AG10803 (cell line): ENCODE data around the gene ZBTB6.

ENCODE experiments used
- DNase-seq: peaks from one replicate; pipeline ENCODE4 v3.0.0; 2010; ENCODE audit warnings: low read depth
- H3K4me3 ChIP-seq: 2 replicates; pipeline ENCODE4 v1.5.1; 2011; ENCODE audit warnings: mild to moderate bottlenecking, low read length, control low read depth
- TF ChIP-seq, protein P1 (sequence below): conservative IDR thresholded peaks from 2 replicates; pipeline ENCODE4 v1.5.1; 2011; ENCODE audit warnings: mild to moderate bottlenecking, low read length, control low read depth, inconsistent platforms

Gene ZBTB6

DNA sequence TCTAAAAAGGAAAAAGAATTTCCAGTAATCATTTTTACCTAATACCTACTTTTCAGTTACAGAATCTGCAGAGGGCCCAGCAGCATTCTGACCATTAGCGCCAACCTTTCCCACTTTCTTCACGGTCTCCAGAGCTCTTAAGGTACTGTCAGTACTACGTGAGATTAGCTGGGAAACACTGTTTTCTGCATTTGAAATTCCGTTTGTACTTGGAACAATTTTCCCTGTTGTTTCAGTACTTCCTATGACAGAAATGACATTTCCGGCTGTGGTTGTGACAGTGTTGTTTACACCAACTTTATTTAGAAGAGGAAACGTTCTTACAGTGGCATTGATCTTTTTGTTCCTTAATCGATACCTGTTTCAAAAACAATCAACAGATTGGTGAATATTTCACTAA lies 47.8 kb downstream of the ZBTB6 start:
- TF ChIP-seq, protein P1, sequence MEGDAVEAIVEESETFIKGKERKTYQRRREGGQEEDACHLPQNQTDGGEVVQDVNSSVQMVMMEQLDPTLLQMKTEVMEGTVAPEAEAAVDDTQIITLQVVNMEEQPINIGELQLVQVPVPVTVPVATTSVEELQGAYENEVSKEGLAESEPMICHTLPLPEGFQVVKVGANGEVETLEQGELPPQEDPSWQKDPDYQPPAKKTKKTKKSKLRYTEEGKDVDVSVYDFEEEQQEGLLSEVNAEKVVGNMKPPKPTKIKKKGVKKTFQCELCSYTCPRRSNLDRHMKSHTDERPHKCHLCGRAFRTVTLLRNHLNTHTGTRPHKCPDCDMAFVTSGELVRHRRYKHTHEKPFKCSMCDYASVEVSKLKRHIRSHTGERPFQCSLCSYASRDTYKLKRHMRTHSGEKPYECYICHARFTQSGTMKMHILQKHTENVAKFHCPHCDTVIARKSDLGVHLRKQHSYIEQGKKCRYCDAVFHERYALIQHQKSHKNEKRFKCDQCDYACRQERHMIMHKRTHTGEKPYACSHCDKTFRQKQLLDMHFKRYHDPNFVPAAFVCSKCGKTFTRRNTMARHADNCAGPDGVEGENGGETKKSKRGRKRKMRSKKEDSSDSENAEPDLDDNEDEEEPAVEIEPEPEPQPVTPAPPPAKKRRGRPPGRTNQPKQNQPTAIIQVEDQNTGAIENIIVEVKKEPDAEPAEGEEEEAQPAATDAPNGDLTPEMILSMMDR: no peak
- no peak for DNase-seq
- no peak overlapping the region for H3K4me3 ChIP-seq

DNA sequence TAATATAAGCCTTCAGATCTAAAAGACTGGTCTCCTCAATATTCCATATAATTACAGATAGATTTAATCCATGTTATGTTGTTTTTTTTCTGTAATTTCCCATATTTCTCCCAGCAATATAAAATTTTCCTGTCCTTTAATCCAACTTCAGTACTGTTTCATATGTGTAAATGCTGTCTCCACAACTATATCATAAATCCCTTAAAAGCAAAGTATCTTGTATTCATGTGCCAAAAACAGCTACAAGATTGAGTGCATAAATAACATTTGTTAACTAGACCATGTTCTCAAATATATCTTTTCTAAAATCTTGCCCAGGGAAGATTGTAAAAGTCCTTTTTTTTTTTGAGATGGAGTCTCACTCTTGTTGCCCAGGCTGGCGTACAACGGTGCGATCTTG lies 49.7 kb downstream of the ZBTB6 start:
- no peak overlapping the region for H3K4me3 ChIP-seq
- no peak for DNase-seq
- TF ChIP-seq, protein P1: no peak

DNA sequence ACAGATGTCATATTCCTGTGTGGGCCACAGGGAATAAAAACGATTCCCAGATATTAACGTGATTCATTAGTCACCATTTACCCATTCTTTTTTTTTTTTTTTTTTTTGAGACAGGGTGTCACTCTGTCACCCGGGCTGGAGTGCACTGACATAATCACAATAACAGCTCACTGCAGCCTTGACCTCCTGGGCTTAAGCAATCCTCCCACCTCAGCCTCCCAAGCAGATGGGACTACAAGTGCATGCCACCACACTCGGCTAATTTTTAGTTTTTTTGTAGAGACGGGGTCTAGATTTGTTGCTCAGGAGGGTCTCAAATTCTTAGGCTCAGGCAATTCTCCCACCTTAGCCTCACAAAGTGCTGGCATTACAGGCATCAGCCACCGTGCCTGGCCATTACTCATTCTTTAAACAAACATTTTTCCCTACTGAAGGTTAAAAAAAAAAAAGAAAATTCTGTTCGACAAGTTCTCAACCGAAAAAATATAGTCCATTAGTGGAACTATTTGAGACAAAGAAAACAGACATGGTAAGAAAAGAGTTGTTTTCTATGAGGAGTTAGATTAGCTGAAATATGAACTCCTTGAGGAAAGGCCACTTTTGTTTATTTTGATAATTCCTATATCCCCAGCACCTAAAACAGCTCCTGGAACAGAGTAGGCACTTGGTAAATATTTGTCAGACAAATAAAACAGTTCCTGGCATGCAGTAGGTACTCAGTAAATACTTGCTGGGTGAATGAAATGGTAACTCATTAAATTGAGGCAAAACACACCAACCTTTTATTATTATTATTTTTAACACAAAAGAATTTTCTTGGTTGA lies 52.6 kb downstream of the ZBTB6 start:
- TF ChIP-seq, protein P1: no peak
- no peak for DNase-seq
- no peak overlapping the region for H3K4me3 ChIP-seq
